Suprapubic skin (tissue), 4 donors: ENCODE results near the gene CACNA2D3. TPM values are rescaled to one million over a fixed set of nuclear protein-coding genes. Genes with fewer than 3 reads are reported as not detected.

ENCODE experiments used
- DNase-seq, 2 donors: peaks; one replicate each; pipeline ENCODE4 v3.0.0-alpha.2; 2019; ENCODE audit warnings: low spot score in 2 of 2
- H3K27ac ChIP-seq: fragments of 200-600 bp; sonication (generic); one replicate; pipeline ENCODE4 v1.5.1; 2019
- H3K27me3 ChIP-seq: fragments of 200-600 bp; sonication (generic); one replicate; pipeline ENCODE4 v1.5.1; 2019
- H3K36me3 ChIP-seq: fragments of 200-600 bp; sonication (generic); one replicate; pipeline ENCODE4 v1.5.1; 2019
- H3K4me1 ChIP-seq: fragments of 200-600 bp; sonication (generic); one replicate; pipeline ENCODE4 v1.5.1; 2019
- H3K4me3 ChIP-seq: fragments of 200-600 bp; sonication (generic); one replicate; pipeline ENCODE4 v1.5.1; 2019; ENCODE audit warnings: mild to moderate bottlenecking
- H3K9me3 ChIP-seq: fragments of 200-600 bp; sonication (generic); one replicate; pipeline ENCODE4 v1.5.1; 2019
- CTCF ChIP-seq, 2 donors: fragments of 200-600 bp in 1 of 2; fragments of 450-650 bp in 1 of 2; sonication (generic) in 1 of 2; IDR thresholded peaks; one replicate each; pipeline ENCODE4 v1.5.1; 2016 to 2019; ENCODE audit warnings: antibody characterized with exemption in 2 of 2, mild to moderate bottlenecking in 1 of 2, moderate library complexity in 1 of 2
- EP300 ChIP-seq: sonication (generic); formaldehyde crosslinking; IDR thresholded peaks from one replicate; pipeline ENCODE4 v1.6.1; 2017; ENCODE audit warnings: antibody characterized with exemption
- POLR2A ChIP-seq, 2 donors: fragments of 450-650 bp; IDR thresholded peaks; one replicate each; pipeline ENCODE4 v1.6.1; 2017; ENCODE audit warnings: antibody characterized with exemption in 2 of 2, mild to moderate bottlenecking in 2 of 2, moderate library complexity in 2 of 2
- POLR2AphosphoS5 ChIP-seq, 3 donors: sonication (generic); formaldehyde crosslinking; IDR thresholded peaks; one replicate each; pipeline ENCODE4 v1.6.1; 2017; ENCODE audit warnings: antibody characterized with exemption in 3 of 3
- WGBS: methylation state at CpG from one replicate; pipeline ENCODE4 v1.1.5; 2018; 5-methylcytosine and 5-hydroxymethylcytosine counted together
- total RNA-seq, 4 donors: library from RNA; depleted of rRNA; stranded (reverse); fragments of >200 nt; gene quantifications; one replicate each; pipeline ENCODE4 v1.1.0, GENCODE V29; 2016

CACNA2D3 gene
- total RNA-seq, 4 donors from 2014 or later, result 0.42 to 2.8 (median 0.95) TPM

- TF ChIP-seq CTCF (IDR thresholded peaks at IDR 0.05) (no peak), POLR2A (IDR thresholded peaks at IDR 0.05) (no peak), EP300 (no peak), POLR2AphosphoS5 (IDR thresholded peaks at IDR 0.05) (no peak)
- 84% methylated on average over 4 of the region's 4 CpGs for WGBS
These were observed 623.5 kb downstream of the CACNA2D3 start for GRCh38 chr3:54745843-54746242.

GRCh38 chr3:54746722-54747121, 624.4 kb downstream of the CACNA2D3 start:
- H3K27ac ChIP-seq, result peak overlapping the region; percentile 43
- WGBS, result 38% methylated on average over 1 of the region's 1 CpG
- H3K4me1 ChIP-seq, result no peaks in the 10 kb centered on the region
- DNase-seq, result no peak
- TF ChIP-seq CTCF (IDR thresholded peaks at IDR 0.05), result no peak
- no peak for TF ChIP-seq EP300
- TF ChIP-seq POLR2AphosphoS5 (IDR thresholded peaks at IDR 0.05), result no peak
- TF ChIP-seq POLR2A (IDR thresholded peaks at IDR 0.05), result no peak
- no peaks in the 10 kb centered on the region for H3K9me3 ChIP-seq
- H3K27me3 ChIP-seq, result no peaks in the 10 kb centered on the region
- H3K4me3 ChIP-seq, result no peak overlapping the region
- no peaks in the 10 kb centered on the region for H3K36me3 ChIP-seq

More at GRCh38 chr3:54745843-54746242, 623.5 kb downstream of the CACNA2D3 start:
- Histone ChIP-seq H3K4me3 (no peak overlapping the region), H3K9me3 (no peaks in the 10 kb centered on the region), H3K4me1 (no peaks in the 10 kb centered on the region), H3K36me3 (no peaks in the 10 kb centered on the region), H3K27ac (no peak overlapping the region), H3K27me3 (no peaks in the 10 kb centered on the region)
- DNase-seq, result no peak

- Histone ChIP-seq H3K4me1 (no peaks in the 10 kb centered on the region), H3K27ac (no peak overlapping the region), H3K9me3 (no peaks in the 10 kb centered on the region), H3K36me3 (no peaks in the 10 kb centered on the region), H3K27me3 (no peaks in the 10 kb centered on the region), H3K4me3 (no peak overlapping the region)
- no peak for TF ChIP-seq POLR2AphosphoS5 (IDR thresholded peaks at IDR 0.05)
- DNase-seq, result no peak
These were observed 633.4 kb downstream of the CACNA2D3 start for GRCh38 chr3:54755756-54756155.

- WGBS, result 92% methylated on average over 6 of the region's 7 CpGs
- no peak for DNase-seq
These were observed 634.0 kb downstream of the CACNA2D3 start for GRCh38 chr3:54756330-54756731.

GRCh38 chr3:54758461-54758860, 636.1 kb downstream of the CACNA2D3 start:
- no peaks in the 10 kb centered on the region for H3K9me3 ChIP-seq
- no peaks in the 10 kb centered on the region for H3K36me3 ChIP-seq
- DNase-seq, result no peak
- no peaks in the 10 kb centered on the region for H3K27me3 ChIP-seq
- no peak overlapping the region for H3K4me3 ChIP-seq
- H3K4me1 ChIP-seq, result no peaks in the 10 kb centered on the region
- H3K27ac ChIP-seq, result no peak overlapping the region
- 91% methylated on average over 3 of the region's 3 CpGs for WGBS
- TF ChIP-seq CTCF (IDR thresholded peaks at IDR 0.05) (no peak), POLR2A (IDR thresholded peaks at IDR 0.05) (no peak), POLR2AphosphoS5 (IDR thresholded peaks at IDR 0.05) (no peak), EP300 (no peak)

More at GRCh38 chr3:54756330-54756731, 634.0 kb downstream of the CACNA2D3 start:
- Histone ChIP-seq H3K27ac (no peak overlapping the region), H3K4me1 (no peaks in the 10 kb centered on the region), H3K4me3 (no peak overlapping the region), H3K27me3 (no peaks in the 10 kb centered on the region), H3K9me3 (no peaks in the 10 kb centered on the region), H3K36me3 (no peaks in the 10 kb centered on the region)
- TF ChIP-seq POLR2A (IDR thresholded peaks at IDR 0.05), result no peak
- TF ChIP-seq CTCF (IDR thresholded peaks at IDR 0.05), result no peak
- no peak for TF ChIP-seq POLR2AphosphoS5 (IDR thresholded peaks at IDR 0.05)
- no peak for TF ChIP-seq EP300

- Histone ChIP-seq H3K27me3 (no peaks in the 10 kb centered on the region), H3K4me1 (no peaks in the 10 kb centered on the region), H3K9me3 (no peaks in the 10 kb centered on the region), H3K36me3 (no peaks in the 10 kb centered on the region), H3K4me3 (no peak overlapping the region), H3K27ac (no peak overlapping the region)
- WGBS, result 38% methylated on average over 2 of the region's 2 CpGs
- DNase-seq, result no peak
- no peak for TF ChIP-seq CTCF (IDR thresholded peaks at IDR 0.05)
These were observed 636.8 kb downstream of the CACNA2D3 start for GRCh38 chr3:54759166-54759565.
